Head of caudate nucleus (tissue), 42 donors: ENCODE results near the gene ACOX3.

Source experiments
- DNase-seq, 42 donors: peaks; one replicate each; pipeline versions ENCODE4 v3.0.0 to v3.0.0-alpha.2; 2020 to 2021; ENCODE audit warnings: mixed read lengths in 7 of 42
- intact Hi-C: fragments of 100-400 bp; cut with DNase I; formaldehyde crosslinking; loops from one replicate; pipeline ENCODE4 v1.15.0; 2022

Gene ACOX3

DNA sequence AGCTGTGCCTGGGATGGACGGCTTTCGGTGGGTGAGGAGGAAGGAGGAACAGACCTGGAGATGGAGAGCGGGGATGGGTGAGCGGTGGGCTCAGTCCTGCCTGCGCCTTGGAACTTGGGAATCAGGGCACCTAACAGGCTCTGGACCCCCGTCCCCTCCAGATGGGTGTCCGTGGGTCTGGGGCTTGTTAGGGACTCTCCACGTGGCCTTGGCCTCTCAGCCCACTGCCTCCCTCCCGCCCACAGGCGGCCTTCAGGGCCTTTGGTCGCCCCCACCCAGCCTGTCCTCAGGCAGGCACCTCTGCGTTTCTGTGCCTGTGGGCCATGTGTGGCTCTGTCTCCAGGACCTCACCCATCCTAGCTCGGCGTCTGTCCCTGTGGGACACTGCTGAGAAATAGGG, 29.0 kb upstream of the ACOX3 start:
- DNase-seq: no peak
- intact Hi-C loops: loop anchor here (10.0 kb wide), 1 partner anchor 115 kb away; the partner anchor contains the start of gene GPR78

DNA sequence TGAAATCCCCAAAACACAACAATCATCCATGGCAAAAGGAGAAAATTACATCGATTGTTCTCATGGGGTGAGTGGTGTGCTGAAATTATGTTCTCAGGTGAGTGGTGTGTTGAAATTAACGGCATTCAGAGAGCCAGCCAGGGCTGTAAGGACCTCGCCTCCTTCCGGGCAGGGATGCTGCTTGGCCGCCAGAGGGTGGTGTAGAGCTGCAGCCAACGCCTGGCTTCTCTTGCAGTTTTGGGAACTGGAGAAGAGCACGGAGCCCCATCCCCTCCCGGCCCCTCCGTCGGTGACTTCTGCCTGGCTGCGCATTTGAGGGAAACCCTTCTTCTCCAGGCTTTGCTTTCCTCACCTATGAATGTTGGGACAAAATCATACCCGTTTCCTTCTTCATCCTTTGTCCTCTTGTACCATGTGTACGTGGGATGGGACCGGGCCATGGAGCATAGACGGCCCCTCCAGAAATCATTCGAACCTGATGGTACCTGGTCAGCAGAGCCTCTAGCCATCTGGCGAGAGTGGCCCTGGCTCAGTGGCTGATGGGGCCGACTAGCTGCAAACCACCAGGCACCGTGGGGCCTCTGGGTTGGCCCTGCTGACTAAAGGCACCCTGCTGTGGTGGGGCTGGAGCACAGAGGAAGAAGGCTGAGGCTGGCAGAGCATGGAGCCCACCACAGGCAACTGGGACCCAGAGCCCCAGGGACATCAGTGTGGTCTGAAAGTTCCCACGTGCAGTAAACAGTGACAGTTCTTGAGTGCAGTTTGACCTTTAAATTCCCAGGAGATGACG, 28.4 kb upstream of the ACOX3 start:
- intact Hi-C loops: loop anchor here (10.0 kb wide), 1 partner anchor 116 kb away; the partner anchor contains the start of gene GPR78
- DNase-seq: peak; percentile 58 to 85 (median 75)

DNA sequence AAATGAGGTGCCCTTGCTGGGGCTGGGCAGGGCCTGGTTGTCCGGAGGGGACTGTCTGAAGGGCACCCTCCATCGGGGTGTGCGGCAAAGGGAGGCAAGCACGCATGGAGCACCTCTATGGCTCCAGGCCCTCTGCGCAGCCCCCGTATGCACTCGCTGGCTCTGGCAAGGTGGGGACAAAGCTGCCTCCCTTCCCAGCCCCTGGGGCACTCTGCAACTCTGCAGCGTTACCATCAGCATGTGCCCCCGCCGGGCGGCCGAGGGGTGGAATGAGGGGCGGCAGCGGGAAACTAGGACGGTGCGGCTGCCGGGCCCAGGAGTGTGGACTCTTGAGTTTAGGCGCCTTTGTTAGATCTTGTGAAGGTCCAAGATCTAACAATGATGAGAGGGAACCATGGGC, 26.5 kb upstream of the ACOX3 start:
- no peak for DNase-seq

DNA sequence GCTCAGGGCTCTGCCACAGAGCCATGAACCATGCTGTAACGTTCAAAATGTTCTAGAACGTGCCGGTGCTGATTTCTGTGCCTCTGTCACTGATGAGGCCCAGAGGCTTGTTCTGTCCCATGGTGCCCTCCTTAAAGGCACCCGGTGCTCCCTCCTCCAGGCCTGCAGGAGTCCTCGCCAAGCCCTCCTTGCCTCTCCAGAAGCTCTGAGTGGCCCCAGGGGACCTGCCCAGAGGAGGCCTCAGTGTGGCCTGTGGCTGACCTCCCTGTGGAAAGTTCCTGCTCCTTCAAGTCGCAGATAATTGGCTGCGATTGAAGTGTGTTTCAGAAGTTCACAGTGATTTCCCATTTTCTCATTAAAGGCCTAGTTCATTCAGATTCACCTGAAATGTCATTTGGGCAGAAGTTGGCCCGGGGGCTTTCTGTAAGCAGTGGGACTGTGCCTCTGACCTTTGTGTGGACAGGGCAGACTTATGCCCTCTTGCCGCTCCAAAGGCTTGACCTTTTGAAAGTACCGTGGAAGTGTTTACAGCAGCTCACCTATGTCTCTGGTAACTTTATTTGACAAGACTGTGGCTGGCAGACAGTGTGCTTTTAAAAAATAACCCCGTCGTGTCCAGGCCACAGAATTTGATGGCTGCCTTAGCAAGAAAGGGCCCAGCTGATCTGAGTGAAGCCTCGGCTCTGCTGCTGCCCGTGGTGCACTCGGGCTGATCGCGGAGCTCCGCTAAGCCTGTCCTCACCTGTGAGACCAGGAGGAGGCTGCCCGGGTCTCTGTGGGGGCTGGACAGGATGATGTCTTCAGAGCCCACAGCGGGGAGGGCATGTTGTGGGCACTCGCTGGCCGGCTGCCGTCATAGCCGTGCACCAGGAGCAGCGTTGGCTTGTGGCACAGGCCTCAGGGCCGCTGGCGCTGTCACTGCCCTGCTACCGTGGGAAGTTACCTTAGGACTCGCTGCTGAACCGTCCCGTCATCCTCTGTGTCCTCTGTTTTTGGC, 25.4 kb upstream of the ACOX3 start:
- DNase-seq: no peak
- intact Hi-C loops: loop anchor here (10.0 kb wide), 1 partner anchor 119 kb away; the partner anchor contains the start of gene GPR78

More for the DNA sequence above, 26.5 kb upstream of the ACOX3 start:
- intact Hi-C loops: loop anchor here (10.0 kb wide), 1 partner anchor 118 kb away; the partner anchor contains the start of gene GPR78

DNA sequence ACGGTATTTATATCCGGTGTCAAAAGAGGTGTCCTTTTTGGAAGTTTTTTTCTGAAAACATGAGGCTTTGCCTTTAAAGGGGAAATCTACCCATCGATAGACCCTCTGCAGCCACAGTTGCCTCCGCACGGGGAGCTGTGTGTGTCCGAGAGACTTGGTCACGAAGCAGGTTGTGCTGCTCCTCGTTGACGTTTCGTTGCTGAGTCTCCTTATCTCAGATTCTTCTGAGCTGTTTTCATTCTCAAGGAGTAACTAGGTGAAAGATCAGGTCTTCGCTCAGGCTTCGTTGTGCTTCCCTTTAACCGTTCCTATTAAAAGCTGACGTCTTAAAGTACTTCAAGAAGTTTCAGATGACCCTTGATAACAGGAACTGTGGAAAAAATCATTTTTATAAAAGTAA, 23.9 kb upstream of the ACOX3 start:
- intact Hi-C loops: loop anchor here (10.0 kb wide), 1 partner anchor 120 kb away; the partner anchor contains the start of gene GPR78
- no peak for DNase-seq

DNA sequence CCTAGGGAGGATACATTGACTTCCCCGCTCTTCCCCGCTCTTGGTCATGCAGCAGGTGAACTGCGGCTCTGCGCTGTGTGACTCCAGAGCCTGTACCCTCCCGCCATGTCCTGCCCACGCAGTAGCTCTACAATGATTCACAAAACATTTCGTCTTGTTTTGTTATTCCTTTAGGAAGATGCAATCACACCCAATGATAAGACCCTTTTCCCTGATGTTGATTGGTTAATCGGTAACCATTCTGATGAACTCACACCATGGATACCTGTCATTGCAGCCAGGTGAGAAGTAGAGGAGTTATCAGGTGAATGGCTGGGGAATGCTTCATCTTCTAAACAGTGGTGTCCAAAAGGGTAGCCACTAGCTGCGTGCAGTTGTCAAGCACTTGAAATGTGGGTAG, 23.3 kb upstream of the ACOX3 start:
- intact Hi-C loops: loop anchor here (10.0 kb wide), 1 partner anchor 121 kb away; the partner anchor contains the start of gene GPR78
- DNase-seq: no peak

DNA sequence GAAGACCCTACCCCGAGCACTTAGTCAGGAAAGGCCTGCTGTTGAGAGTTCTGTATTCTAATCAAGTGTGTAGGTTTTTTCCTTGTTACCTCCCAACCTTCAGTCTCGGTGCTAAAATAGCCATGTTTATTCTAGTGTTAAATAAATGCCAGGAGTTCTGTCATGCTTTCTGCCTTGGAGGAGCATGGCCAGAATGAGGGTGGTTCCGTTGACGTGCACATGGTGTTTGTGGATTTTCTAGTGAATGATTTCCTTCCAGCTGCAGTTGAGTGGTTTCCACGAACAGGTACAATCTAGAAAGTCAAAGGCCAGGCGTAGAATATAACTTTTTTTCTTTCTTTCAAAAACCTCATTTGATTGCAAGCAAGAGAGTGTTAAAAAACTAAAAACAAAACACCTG, 21.1 kb upstream of the ACOX3 start:
- intact Hi-C loops: loop anchor here (10.0 kb wide), 1 partner anchor 123 kb away; the partner anchor contains the start of gene GPR78
- no peak for DNase-seq

DNA sequence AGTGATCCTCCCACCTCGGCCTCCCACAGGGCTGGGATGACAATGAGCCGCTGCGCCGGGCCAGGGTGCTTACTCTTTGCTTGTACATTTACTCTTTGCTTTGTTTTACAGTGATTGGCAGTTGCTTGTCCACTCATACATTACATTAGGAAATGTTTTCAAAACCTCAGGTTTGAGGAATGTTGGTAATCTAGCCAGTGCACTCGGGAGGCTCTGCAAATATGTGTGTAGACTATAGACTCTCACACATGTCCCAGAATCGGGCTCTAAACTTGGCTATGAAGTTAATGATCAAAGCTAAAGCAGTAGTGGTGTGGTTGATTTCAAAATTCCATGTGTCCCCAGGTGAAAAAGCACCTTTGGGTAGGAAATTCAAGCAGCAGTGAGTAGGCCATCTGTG, 20.6 kb upstream of the ACOX3 start:
- no peak for DNase-seq
- intact Hi-C loops: loop anchor here (10.0 kb wide), 1 partner anchor 124 kb away; the partner anchor contains the start of gene GPR78

DNA sequence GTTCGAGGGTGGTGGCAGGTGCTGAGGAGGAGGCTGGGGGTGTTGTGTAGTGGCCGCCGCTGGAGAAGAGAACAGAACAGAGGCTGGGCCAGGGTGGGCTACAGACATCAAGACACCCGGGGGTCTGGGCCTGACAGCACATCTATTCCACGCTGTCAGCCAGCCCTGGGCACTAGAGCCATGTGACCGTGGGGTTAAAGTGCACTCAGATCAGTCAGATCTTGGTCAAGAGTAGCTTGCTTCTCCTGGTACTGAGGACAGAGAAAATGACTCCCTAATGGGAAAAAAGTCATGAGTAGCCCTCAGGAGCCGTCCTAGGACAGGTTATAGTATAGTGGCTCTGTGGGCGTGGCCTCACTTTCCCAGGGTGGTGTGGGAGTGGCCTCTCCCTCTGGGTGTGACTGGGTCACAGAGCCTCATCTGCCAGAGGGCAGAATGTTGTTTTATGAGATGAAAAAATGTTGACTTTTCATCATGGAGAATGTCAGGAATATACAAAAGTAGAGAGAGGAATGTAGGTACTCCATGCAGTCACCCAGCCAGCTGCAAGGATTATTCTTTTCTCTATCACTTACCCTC, 19.4 kb upstream of the ACOX3 start:
- intact Hi-C loops: loop anchor here (10.0 kb wide), 1 partner anchor 125 kb away; the partner anchor contains the start of gene GPR78
- no peak for DNase-seq

DNA sequence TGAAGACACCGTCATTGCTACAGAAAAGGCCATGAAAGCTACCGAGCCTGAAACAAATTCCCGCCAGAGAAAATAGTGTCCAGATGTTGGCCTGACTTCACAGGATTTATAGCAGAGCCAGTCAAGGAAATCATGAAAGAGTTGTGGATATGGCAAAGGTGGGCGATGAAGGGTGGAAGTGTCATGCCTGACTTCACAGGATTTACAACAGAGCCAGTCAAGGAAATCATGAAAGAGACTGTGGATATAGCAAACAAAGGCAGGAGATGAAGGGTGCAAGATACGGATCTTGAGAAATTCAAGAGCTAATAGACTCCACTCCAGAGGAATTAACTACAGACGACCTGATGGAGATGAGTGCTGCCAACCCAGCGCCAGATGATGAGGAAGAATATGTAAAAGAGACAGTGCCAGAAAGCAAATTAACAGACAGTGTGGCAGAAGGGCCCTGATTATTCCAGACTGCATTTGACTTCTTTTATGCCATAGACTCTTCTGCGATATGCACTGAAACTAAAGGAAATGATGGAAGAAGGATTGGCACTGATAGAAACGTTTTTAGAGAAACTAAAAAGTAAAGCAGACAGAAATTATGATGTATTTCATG, 17.2 kb upstream of the ACOX3 start:
- intact Hi-C loops: no loop called here
- no peak for DNase-seq

DNA sequence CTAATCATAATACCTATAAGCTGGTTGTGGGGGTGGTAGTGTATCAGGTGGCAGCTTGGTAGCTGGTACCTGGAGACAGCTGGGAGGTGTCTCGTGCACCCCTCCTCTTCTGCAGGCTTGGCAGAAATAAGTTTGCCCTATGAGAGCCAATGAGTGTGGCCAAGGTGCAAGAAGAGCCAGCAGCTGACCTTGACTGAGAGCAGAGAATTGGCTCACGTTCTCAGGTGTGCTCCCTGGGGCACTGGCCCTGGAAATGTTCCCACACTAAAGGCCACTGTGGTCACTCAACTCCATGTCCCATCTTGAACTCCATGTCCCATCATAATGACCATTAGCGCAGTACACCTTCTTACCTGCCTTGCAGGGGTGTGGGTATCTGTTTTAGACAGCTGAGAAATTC, 13.4 kb upstream of the ACOX3 start:
- intact Hi-C loops: no loop called here
- no peak for DNase-seq

DNA sequence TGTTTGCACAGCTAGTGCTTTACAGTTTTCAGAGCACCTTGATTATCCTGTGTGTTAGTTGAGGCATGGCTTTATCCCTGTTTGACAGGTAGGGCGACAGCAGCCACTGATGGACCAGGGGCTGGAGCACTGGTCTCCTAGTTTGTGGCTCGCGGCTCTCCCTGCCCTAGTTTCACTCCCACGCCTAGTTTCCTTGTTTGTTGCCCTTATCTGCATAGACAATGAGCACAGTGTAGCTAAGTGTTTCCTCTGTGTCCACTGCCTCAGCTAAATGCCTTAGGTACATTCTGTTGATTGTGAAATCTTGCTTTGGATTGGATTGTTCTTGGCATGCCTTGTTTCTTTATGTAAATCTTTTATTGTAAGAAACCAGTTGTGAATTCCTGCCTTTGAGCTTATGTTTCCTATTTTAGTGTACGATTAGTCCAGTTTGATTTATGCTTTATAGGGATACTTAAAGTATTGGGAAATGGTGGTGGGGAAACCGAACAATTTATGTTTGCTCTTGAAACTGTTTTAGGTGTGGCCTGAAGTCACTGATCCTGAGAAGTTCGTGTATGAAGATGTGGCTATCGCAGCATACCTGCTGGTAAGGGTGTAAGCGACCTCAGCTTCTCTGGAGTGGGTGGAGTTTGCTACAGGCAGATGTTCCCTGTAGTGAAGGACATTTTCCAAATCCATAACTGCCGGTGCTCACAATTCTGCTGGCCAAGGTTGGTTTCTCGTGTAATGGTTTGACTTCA, 11.1 kb upstream of the ACOX3 start:
- intact Hi-C loops: no loop called here
- no peak for DNase-seq

DNA sequence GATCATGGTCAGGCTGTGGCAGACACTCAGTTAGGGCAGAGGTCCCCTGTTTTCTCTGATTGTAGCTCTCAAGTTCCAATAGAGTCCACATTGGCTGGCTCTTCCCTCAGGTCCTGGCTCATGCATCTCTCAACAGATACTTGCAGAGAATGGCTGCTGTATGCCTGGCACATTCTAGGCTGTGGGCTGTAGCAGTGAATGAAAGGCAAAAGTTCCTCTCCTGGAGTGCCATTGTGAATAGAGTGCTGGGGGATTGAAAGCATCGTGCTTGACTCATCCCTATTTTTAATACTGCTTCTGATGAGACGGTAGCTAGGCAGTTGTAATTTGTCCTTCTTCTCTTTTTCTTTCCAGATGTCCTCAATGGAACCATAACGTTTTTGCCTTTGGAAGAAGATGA, 5.6 kb upstream of the ACOX3 start:
- intact Hi-C loops: no loop called here
- DNase-seq: peak in 9 of 42 donors; percentile 12 to 45 (median 24)

DNA sequence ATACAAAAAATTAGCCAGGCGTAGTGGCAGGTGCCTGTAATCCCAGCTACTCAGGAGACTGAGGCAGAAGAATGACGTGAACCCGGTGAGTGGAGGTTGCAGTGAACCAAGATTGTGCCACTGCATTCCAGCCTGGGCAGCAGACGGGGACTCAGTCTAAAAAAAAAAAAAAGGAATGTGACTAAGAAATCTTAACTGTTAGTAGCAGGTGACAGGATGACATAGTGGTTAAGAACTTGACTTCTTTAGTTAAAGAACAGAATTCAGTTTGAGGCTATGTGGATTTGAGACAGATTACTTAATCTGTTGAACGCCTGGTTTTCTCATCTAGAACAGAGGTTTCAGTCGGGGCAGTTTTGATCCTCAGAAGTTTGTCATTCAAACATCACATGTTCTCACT, 3.3 kb upstream of the ACOX3 start:
- no peak for DNase-seq
- intact Hi-C loops: no loop called here

DNA sequence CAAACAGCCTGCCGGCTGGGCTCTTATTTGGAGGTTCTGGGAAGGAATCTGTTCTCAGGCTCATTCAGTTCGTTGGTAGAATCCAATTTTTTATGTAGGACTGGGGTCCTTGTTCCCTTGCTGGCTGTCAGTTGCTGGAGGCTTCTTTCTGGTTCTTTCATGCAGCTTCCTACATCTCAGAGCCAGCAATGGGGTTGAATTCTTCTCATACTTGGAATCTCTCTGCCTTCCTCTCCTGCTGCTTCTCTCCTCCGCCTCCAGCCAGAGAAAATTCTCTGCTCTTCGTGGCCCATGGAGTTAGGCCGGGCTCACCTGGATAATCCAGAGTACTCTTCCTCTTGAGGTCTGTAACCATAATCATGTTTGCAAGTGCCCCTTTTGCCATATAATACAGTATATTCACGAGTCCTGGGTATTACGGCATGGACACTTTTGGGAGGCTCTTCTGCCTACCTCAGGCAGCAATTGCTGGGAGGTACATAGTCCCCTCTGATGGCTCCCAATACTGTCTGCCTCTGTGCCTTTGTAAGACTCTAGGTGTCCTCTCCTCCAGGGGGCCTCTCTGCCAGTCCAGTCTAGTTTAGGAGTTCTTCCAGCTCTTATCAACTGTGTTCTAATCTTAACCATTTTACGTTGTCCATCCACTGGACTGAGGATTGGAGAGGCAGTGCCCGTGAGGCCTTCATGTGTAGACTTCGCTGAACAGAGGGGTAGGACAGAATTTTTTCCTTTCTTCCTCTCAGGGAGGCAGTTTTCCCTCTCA, 2.3 kb upstream of the ACOX3 start:
- DNase-seq: no peak
- intact Hi-C loops: no loop called here

DNA sequence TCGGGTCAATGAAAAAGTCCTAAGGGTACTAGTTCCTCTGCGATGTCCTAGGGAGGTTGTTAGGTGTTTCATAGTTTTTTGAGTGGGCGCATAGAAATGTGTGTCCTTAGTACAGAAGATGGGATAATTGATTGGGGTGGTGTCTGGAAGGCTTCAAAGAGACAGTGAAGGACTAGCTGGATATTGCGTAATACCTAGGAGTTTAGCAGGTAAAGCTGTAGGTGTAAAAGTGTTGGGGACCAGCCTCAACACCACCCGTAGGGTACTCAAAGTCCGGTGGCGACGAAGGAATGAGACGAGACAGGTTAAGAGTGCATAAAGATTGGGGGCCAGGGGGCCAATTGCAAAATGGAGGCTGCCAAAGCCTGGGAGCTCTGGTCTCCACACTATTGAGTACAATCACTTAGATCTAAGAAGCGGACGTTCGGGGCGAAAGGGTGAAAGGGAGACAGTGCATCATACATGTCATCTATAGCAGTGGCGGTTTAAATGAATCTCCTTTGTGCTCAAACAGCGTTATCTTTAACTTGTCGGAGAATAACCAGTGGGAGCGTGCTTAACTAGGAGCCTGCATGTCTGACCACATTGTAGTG, 1.1 kb upstream of the ACOX3 start:
- intact Hi-C loops: loop anchor here (2.0 kb wide), 1 partner anchor 15 kb away; no protein-coding TSS in a partner anchor
- DNase-seq: no peak
